Body of pancreas (tissue), 4 donors: Measurements from ENCODE around the gene TACC2. TPM values are rescaled to one million over a fixed set of nuclear protein-coding genes. Genes with fewer than 3 reads are reported as not detected.

Experiments
- ATAC-seq: fragments of 150-250 bp; one replicate; pipeline ENCODE4 v1.9.1; 2016
- DNase-seq, 4 donors: peaks; one replicate each; pipeline ENCODE4 v3.0.0-alpha.2; 2019
- H3K27ac ChIP-seq, 4 donors: fragments of 200-600 bp; sonication (generic); 1 replicate in 3 of 4; 2 replicates in 1 of 4; pipeline versions ENCODE4 v1.5.1 to v1.6.1; 2016 to 2019; ENCODE audit warnings: mild to moderate bottlenecking in 1 of 4, mixed read lengths in 1 of 4, moderate library complexity in 1 of 4
- H3K27me3 ChIP-seq, 2 donors: fragments of 200-600 bp; sonication (generic); one replicate each; pipeline ENCODE4 v1.6.0; 2016; ENCODE audit warnings: mild to moderate bottlenecking in 1 of 2
- H3K36me3 ChIP-seq, 2 donors: fragments of 200-600 bp; sonication (generic); replicated peaks in 1 of 2; 2 replicates each; pipeline ENCODE4 v1.5.1; 2016; ENCODE audit warnings: low read depth in 2 of 2; ENCODE audit not compliant: insufficient read depth in 1 of 2
- H3K4me1 ChIP-seq: fragments of 200-600 bp; sonication (generic); one replicate; pipeline ENCODE4 v1.6.0; 2016
- H3K4me3 ChIP-seq, 2 donors: fragments of 200-600 bp; sonication (generic); 1 replicate in 1 of 2; 2 replicates in 1 of 2; pipeline ENCODE4 v1.5.1; 2016 to 2019
- H3K9me3 ChIP-seq, 3 donors: fragments of 200-600 bp; sonication (generic); 1 replicate in 2 of 3; 2 replicates in 1 of 3; pipeline ENCODE4 v1.5.1; 2016
- POLR2A ChIP-seq, 3 donors: fragments of 450-650 bp; IDR thresholded peaks; one replicate each; pipeline ENCODE4 v1.6.1; 2016; ENCODE audit warnings: antibody characterized with exemption in 3 of 3, mild to moderate bottlenecking in 2 of 3
- WGBS, 2 donors: methylation state at CpG; one replicate each; pipeline ENCODE4 v1.1.5; 2017; 5-methylcytosine and 5-hydroxymethylcytosine counted together
- intact Hi-C: fragments of 100-400 bp; cut with DNase I; formaldehyde crosslinking; loops from one replicate; pipeline ENCODE4 v1.15.1; 2023
- total RNA-seq, 2 donors: library from RNA; depleted of rRNA; stranded (reverse); fragments of >200 nt; gene quantifications; one replicate each; pipeline ENCODE4 v1.1.0, GENCODE V29; 2016
- TF ChIP-seq, protein P1 (sequence below), 7 experiments: fragments of 450-650 bp in 4 of 7; fragments of 200-600 bp in 3 of 7; sonication (generic) in 3 of 7; IDR thresholded peaks; one replicate each; pipeline ENCODE4 v1.5.1; 2016 to 2019; ENCODE audit warnings: antibody characterized with exemption in 7 of 7

Gene TACC2
- total RNA-seq, 2 donors from 2014 or later: 29.0 to 38.7 TPM

- H3K9me3 ChIP-seq: no peaks in the 10 kb centered on the region
- no peaks in the 10 kb centered on the region for H3K27me3 ChIP-seq
- H3K4me1 ChIP-seq: no peaks in the 10 kb centered on the region
- H3K4me3 ChIP-seq: no peak overlapping the region
- no peak overlapping the region for H3K27ac ChIP-seq
- DNase-seq: no peak
- H3K36me3 ChIP-seq: no peaks in the 10 kb centered on the region
- no peak for ATAC-seq
- TF ChIP-seq, protein P1, sequence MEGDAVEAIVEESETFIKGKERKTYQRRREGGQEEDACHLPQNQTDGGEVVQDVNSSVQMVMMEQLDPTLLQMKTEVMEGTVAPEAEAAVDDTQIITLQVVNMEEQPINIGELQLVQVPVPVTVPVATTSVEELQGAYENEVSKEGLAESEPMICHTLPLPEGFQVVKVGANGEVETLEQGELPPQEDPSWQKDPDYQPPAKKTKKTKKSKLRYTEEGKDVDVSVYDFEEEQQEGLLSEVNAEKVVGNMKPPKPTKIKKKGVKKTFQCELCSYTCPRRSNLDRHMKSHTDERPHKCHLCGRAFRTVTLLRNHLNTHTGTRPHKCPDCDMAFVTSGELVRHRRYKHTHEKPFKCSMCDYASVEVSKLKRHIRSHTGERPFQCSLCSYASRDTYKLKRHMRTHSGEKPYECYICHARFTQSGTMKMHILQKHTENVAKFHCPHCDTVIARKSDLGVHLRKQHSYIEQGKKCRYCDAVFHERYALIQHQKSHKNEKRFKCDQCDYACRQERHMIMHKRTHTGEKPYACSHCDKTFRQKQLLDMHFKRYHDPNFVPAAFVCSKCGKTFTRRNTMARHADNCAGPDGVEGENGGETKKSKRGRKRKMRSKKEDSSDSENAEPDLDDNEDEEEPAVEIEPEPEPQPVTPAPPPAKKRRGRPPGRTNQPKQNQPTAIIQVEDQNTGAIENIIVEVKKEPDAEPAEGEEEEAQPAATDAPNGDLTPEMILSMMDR (IDR thresholded peaks at IDR 0.05): no peak
- intact Hi-C loops: no loop called here
- 97 to 99% methylated on average over 6 of the region's 6 CpGs for WGBS, 2 donors
These were observed 217.6 kb downstream of the TACC2 start for GRCh38 chr10:122206471-122207065.

DNA sequence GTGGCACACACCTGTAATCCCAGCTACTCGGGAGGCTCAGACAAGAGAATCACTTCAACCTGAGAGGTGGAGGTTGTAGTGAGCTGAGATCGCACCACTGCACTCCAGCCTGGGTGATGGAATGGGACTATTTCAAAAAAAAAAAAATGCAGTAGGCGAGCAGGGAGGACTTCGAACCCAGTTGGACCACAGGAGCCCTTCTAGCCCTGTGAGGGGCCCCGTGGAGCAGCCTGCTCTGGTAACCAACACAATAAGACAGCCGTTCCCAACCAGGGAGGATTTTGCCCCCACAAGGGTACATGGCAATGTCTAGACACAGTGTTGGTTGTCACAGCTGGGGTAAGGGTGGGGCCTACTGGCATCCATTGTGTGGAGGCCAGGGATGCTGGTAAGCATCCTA lies 218.2 kb downstream of the TACC2 start:
- H3K4me1 ChIP-seq: no peaks in the 10 kb centered on the region
- 90 to 98% methylated on average over 5 to 6 of the region's 6 CpGs for WGBS, 2 donors
- no peak for DNase-seq
- intact Hi-C loops: no loop called here
- H3K27ac ChIP-seq: no peak overlapping the region
- no peaks in the 10 kb centered on the region for H3K27me3 ChIP-seq
- no peaks in the 10 kb centered on the region for H3K36me3 ChIP-seq
- no peak for TF ChIP-seq POLR2A (IDR thresholded peaks at IDR 0.05)
- TF ChIP-seq, protein P1 (IDR thresholded peaks at IDR 0.05): no peak
- H3K4me3 ChIP-seq: no peak overlapping the region
- H3K9me3 ChIP-seq: no peaks in the 10 kb centered on the region
- no peak for ATAC-seq

- intact Hi-C loops: no loop called here
- WGBS, 2 donors: 75 to 89% methylated on average over 8 of the region's 8 CpGs
- Histone ChIP-seq H3K9me3 (no peaks in the 10 kb centered on the region), H3K27ac (no peak overlapping the region), H3K4me1 (no peaks in the 10 kb centered on the region), H3K27me3 (no peaks in the 10 kb centered on the region), H3K36me3 (no peaks in the 10 kb centered on the region), H3K4me3 (no peak overlapping the region)
- DNase-seq (no peak), ATAC-seq (no peak)
- TF ChIP-seq POLR2A (IDR thresholded peaks at IDR 0.05): no peak
- TF ChIP-seq, protein P1 (IDR thresholded peaks at IDR 0.05): no peak
These were observed 218.6 kb downstream of the TACC2 start for GRCh38 chr10:122207596-122207995.

DNA sequence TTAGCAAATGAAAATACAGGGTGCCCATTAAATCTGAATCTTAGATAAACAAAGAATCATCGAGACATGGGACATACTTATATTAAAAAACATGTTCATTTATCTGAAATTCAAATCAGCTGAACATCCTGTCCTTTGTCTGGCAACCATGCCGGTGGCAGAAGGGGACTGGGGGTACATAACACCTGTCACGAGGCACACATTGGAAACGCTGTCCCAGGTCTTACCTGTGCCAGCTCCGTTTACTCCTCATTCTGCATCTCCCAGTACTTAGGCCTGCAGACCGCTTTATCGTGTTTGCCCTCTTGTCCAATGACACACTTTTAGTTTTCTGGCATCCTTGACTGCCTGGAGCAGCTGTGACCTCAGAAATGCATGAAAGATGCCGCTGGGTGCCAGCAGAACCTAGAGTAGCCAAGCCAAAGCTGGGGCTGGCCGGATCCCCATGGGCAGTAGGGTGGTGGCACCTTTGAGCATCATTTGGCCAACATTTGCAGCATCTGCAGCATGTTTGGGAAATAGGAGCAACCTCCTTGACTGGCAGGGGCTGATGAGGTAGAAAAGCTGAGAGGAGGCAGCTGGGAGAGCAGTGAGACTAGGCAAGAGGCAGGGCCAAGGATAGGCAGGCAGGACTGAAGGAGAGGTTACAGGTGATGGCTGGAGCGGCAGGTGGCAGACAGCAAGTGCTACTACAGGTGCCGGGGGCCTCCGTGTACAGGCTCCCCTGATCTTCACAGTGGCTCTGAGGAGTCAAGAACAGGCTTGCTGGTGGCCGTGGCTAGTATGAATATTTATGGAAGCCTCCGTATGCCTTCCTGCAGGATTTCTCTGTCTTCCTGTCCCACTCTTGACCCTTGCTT lies 219.8 kb downstream of the TACC2 start:
- Histone ChIP-seq H3K27ac (no peak overlapping the region), H3K9me3 (no peaks in the 10 kb centered on the region), H3K27me3 (no peaks in the 10 kb centered on the region), H3K4me1 (no peaks in the 10 kb centered on the region), H3K4me3 (no peak overlapping the region), H3K36me3 (no peaks in the 10 kb centered on the region)
- no peak for TF ChIP-seq POLR2A (IDR thresholded peaks at IDR 0.05)
- TF ChIP-seq, protein P1 (IDR thresholded peaks at IDR 0.05): no peak
- ATAC-seq (no peak), DNase-seq (peak in 1 of 4 donors; percentile 16)
- WGBS, 2 donors: 79 to 87% methylated on average over 13 to 14 of the region's 14 CpGs
- intact Hi-C loops: no loop called here
